Panc1 (cell line): ENCODE results near the gene PLPPR2.

Experiments used
- POLR2AphosphoS5 ChIP-seq: IDR thresholded peaks from 2 replicates; pipeline ENCODE4 v1.6.1; 2012; ENCODE audit warnings: mild to moderate bottlenecking, low read depth, low read length, moderate library complexity
- TCF7L2 ChIP-seq: IDR thresholded peaks from 2 replicates; pipeline ENCODE4 v1.6.1; 2011; ENCODE audit warnings: mild to moderate bottlenecking, low read depth, low read length, inconsistent platforms
- TF ChIP-seq, protein P1 (sequence below): fragments of 450-650 bp; IDR thresholded peaks from 2 replicates; pipeline ENCODE4 v1.5.1; 2017; ENCODE audit warnings: mild to moderate bottlenecking
- TF ChIP-seq, protein P2 (sequence below), 2 experiments: IDR thresholded peaks; 2 replicates each; pipeline ENCODE4 v1.6.1; 2011 to 2012; ENCODE audit warnings: low read depth in 2 of 2, control low read depth in 1 of 2, low read length in 1 of 2, mild to moderate bottlenecking in 1 of 2, moderate library complexity in 1 of 2; ENCODE audit not compliant: insufficient read depth in 1 of 2

DNA sequence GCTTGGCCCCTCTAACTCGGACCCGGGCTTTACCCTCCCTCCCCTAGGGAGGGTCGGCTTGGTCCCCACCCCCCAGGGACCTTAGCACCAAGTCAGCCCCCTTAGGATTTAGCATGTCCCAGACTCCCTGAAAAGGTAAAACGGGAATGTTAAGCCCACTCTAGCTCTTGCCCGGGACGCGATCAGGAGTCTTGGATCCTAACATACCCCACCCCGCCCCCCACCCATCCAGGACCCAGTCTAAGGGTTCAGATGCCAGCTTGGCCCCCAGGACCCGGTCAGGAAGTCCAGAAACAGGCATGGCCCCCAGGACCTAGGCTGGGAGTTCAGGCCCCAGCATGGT lies 28.4 kb downstream of the PLPPR2 start:
- TF ChIP-seq, protein P1, sequence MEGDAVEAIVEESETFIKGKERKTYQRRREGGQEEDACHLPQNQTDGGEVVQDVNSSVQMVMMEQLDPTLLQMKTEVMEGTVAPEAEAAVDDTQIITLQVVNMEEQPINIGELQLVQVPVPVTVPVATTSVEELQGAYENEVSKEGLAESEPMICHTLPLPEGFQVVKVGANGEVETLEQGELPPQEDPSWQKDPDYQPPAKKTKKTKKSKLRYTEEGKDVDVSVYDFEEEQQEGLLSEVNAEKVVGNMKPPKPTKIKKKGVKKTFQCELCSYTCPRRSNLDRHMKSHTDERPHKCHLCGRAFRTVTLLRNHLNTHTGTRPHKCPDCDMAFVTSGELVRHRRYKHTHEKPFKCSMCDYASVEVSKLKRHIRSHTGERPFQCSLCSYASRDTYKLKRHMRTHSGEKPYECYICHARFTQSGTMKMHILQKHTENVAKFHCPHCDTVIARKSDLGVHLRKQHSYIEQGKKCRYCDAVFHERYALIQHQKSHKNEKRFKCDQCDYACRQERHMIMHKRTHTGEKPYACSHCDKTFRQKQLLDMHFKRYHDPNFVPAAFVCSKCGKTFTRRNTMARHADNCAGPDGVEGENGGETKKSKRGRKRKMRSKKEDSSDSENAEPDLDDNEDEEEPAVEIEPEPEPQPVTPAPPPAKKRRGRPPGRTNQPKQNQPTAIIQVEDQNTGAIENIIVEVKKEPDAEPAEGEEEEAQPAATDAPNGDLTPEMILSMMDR: no peak
- TF ChIP-seq POLR2AphosphoS5 (no peak), TCF7L2 (no peak)
- TF ChIP-seq, protein P2, sequence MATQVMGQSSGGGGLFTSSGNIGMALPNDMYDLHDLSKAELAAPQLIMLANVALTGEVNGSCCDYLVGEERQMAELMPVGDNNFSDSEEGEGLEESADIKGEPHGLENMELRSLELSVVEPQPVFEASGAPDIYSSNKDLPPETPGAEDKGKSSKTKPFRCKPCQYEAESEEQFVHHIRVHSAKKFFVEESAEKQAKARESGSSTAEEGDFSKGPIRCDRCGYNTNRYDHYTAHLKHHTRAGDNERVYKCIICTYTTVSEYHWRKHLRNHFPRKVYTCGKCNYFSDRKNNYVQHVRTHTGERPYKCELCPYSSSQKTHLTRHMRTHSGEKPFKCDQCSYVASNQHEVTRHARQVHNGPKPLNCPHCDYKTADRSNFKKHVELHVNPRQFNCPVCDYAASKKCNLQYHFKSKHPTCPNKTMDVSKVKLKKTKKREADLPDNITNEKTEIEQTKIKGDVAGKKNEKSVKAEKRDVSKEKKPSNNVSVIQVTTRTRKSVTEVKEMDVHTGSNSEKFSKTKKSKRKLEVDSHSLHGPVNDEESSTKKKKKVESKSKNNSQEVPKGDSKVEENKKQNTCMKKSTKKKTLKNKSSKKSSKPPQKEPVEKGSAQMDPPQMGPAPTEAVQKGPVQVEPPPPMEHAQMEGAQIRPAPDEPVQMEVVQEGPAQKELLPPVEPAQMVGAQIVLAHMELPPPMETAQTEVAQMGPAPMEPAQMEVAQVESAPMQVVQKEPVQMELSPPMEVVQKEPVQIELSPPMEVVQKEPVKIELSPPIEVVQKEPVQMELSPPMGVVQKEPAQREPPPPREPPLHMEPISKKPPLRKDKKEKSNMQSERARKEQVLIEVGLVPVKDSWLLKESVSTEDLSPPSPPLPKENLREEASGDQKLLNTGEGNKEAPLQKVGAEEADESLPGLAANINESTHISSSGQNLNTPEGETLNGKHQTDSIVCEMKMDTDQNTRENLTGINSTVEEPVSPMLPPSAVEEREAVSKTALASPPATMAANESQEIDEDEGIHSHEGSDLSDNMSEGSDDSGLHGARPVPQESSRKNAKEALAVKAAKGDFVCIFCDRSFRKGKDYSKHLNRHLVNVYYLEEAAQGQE (IDR thresholded peaks at IDR 0.05; ENCODE audit: insufficient read depth in 1 of 2, low read depth in 2 of 2, low read length in 1 of 2): no peak
